ENCODE results near the gene ARID4A. TPM values are rescaled to one million over a fixed set of nuclear protein-coding genes. Genes with fewer than 3 reads are reported as not detected.

ARID4A gene
- total and polyA plus RNA-seq, 2 donors (not counting 3 experiments of a cell fraction or from before 2014, with no cell fraction given): 3.7 to 20.0 TPM

DNA sequence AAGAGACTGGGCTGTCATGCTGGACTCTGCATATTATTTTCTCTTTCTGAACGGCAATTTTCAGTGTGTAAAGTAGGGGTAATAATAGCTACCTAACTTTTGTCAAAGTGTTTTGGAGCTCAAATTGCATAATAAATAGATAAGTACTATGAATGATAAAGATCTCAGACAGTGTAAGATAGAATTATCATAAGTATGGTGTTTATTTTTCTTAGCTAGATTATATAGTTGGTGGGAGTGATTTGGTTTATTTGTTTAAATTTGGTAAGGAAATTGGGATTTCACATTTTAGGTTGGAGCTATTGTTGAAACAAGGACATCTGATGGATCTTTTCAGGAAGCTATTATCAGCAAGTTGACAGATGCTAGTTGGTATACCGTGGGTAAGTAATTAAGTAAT is 7.4 kb downstream of the ARID4A start:
- H4K20me1 ChIP-seq (replicated peaks; ENCODE audit: control insufficient read depth, extremely low read depth, insufficient read depth, low read length): no peaks in the 10 kb centered on the region
- FAIRE-seq (no peak), DNase-seq (ENCODE audit: low read depth, low spot score) (no peak)
- no peak overlapping the region for H3K9ac ChIP-seq (replicated peaks; ENCODE audit: extremely low read depth, insufficient read depth, low read length)
- H2AFZ ChIP-seq (ENCODE audit: low read depth, low read length): no peak overlapping the region
- no peaks in the 10 kb centered on the region for H3K9me3 ChIP-seq (replicated peaks; ENCODE audit: control insufficient read depth, insufficient read depth, low read length)
- ChIA-PET POLR2A (no interaction called here), CTCF (interaction anchor here (0.5 kb wide), 1 partner anchor 139 kb away, joined by 3 read pairs; no protein-coding TSS in a partner anchor)
- H3K36me3 ChIP-seq (ENCODE audit: control insufficient read depth in 2 of 2, extremely low read depth in 1 of 2, insufficient read depth in 2 of 2, low read length in 2 of 2): peaks cover 0 to 6% of the 10 kb centered on the region in 2 experiments
- no peak overlapping the region for H3K27ac ChIP-seq (ENCODE audit: insufficient read depth, low read depth, low read length)
- dilution Hi-C loops (cut with MboI; ENCODE audit: extremely low pct_ligation_motif_present, low sequenced_read_pairs): no loop called here
- H3K4me2 ChIP-seq (ENCODE audit: insufficient read depth, low read length): no peak overlapping the region
- intact Hi-C loops (cut with micrococcal nuclease): no loop called here
- peaks cover 1% of the 10 kb centered on the region for H3K79me2 ChIP-seq (ENCODE audit: control insufficient read depth, insufficient read depth, low read length)
- H3K27me3 ChIP-seq (ENCODE audit: control insufficient read depth in 2 of 2, insufficient read depth in 2 of 2, low read length in 2 of 2): no peaks in the 10 kb centered on the region
- no peaks in the 10 kb centered on the region for H3K9me1 ChIP-seq (replicated peaks; ENCODE audit: control insufficient read depth, extremely low read depth, insufficient read depth, low read length)
- H3K4me1 ChIP-seq (ENCODE audit: control insufficient read depth, extremely low read depth, insufficient read depth, low read length): no peaks in the 10 kb centered on the region
- TF ChIP-seq, protein P1, sequence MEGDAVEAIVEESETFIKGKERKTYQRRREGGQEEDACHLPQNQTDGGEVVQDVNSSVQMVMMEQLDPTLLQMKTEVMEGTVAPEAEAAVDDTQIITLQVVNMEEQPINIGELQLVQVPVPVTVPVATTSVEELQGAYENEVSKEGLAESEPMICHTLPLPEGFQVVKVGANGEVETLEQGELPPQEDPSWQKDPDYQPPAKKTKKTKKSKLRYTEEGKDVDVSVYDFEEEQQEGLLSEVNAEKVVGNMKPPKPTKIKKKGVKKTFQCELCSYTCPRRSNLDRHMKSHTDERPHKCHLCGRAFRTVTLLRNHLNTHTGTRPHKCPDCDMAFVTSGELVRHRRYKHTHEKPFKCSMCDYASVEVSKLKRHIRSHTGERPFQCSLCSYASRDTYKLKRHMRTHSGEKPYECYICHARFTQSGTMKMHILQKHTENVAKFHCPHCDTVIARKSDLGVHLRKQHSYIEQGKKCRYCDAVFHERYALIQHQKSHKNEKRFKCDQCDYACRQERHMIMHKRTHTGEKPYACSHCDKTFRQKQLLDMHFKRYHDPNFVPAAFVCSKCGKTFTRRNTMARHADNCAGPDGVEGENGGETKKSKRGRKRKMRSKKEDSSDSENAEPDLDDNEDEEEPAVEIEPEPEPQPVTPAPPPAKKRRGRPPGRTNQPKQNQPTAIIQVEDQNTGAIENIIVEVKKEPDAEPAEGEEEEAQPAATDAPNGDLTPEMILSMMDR (IDR thresholded peaks at IDR 0.05; ENCODE audit: extremely low read depth in 1 of 2, insufficient read depth in 1 of 2, low read depth in 1 of 2, low read length in 2 of 2): no peak
- no peak for TF ChIP-seq JUN (IDR thresholded peaks at IDR 0.05; ENCODE audit: borderline replicate concordance, insufficient read depth, insufficient read length, low read depth)
- TF ChIP-seq MYC (IDR thresholded peaks at IDR 0.05; ENCODE audit: low read depth, low read length): no peak
- no peak for TF ChIP-seq GATA2 (IDR thresholded peaks at IDR 0.05; ENCODE audit: insufficient read depth, insufficient read length, low read depth, low read length)
- TF ChIP-seq POLR2A (IDR thresholded peaks at IDR 0.05; ENCODE audit: low read depth, low read length): no peak
- H3K4me3 ChIP-seq (replicated peaks in 1 of 3; ENCODE audit: insufficient read depth in 1 of 3, low read depth in 1 of 3, low read length in 3 of 3): no peak overlapping the region
- no TSS peak for BruUV-seq (replicated peaks)

Measured in endothelial cell of umbilical vein (primary cell).